Esophagus (tissue), 2 donors: ENCODE results near the gene NUMA1. TPM values are rescaled to one million over a fixed set of nuclear protein-coding genes. Genes with fewer than 3 reads are reported as not detected.

Experiments
- H3K27ac ChIP-seq, 2 donors: one replicate each; pipeline ENCODE4 v1.5.1; 2013; ENCODE audit warnings: low read depth in 2 of 2, mild to moderate bottlenecking in 2 of 2, inconsistent platforms in 1 of 2, low read length in 1 of 2, moderate library complexity in 1 of 2
- H3K27me3 ChIP-seq, 2 donors: one replicate each; pipeline ENCODE4 v1.6.1; 2013; ENCODE audit warnings: low read length in 2 of 2, control low read depth in 1 of 2, mild to moderate bottlenecking in 1 of 2; ENCODE audit not compliant: insufficient read depth in 2 of 2, control insufficient read depth in 1 of 2
- H3K36me3 ChIP-seq, 2 donors: one replicate each; pipeline ENCODE4 v1.6.1; 2013; ENCODE audit warnings: low read length in 1 of 2; ENCODE audit not compliant: control insufficient read depth in 2 of 2, insufficient read depth in 2 of 2
- H3K4me1 ChIP-seq, 2 donors: one replicate each; pipeline ENCODE4 v1.6.1; 2013; ENCODE audit warnings: low read length in 1 of 2; ENCODE audit not compliant: control insufficient read depth in 2 of 2, insufficient read depth in 2 of 2
- H3K4me3 ChIP-seq, 2 donors: one replicate each; pipeline ENCODE4 v1.5.1; 2013; ENCODE audit warnings: low read length in 2 of 2, mild to moderate bottlenecking in 2 of 2, low read depth in 1 of 2, moderate library complexity in 1 of 2
- H3K9me3 ChIP-seq, 2 donors: one replicate each; pipeline ENCODE4 v1.6.1; 2013; ENCODE audit warnings: mild to moderate bottlenecking in 2 of 2, low read depth in 1 of 2, low read length in 1 of 2, moderate library complexity in 1 of 2; ENCODE audit not compliant: control insufficient read depth in 2 of 2, insufficient read depth in 1 of 2
- WGBS, 2 donors: extraction: QIAGEN DNeasy Blood & Tissue Kit; methylation state at CpG; one replicate each; pipeline ENCODE4 v1.1.7; 2013; 5-methylcytosine and 5-hydroxymethylcytosine counted together
- polyA plus RNA-seq, 2 donors: library from polyadenylated mRNA; stranded (reverse); fragments of 200-250 nt; gene quantifications; one replicate each; pipeline ENCODE4 v1.2.3, GENCODE V29; 2013
- donor health status: healthy with polysubstance abuse.
- donor health status: Bipolar disorder and iron deficiency.

The NUMA1 gene
- polyA plus RNA-seq, 2 donors: 108 to 205 TPM

- H3K9me3 ChIP-seq: no peaks in the 10 kb centered on the region
- H3K27ac ChIP-seq: no peak overlapping the region
- H3K27me3 ChIP-seq: no peaks in the 10 kb centered on the region
- peaks cover 0 to 4% of the 10 kb centered on the region in 2 donors for H3K36me3 ChIP-seq
- H3K4me3 ChIP-seq: no peak overlapping the region
- 88 to 89% methylated on average over 3 of the region's 3 CpGs for WGBS, 2 donors
- no peaks in the 10 kb centered on the region for H3K4me1 ChIP-seq
Observed at GRCh38 chr11:71991494-71991893, 88.8 kb downstream of the NUMA1 start.

- H3K4me3 ChIP-seq: no peak overlapping the region
- no peak overlapping the region for H3K27ac ChIP-seq
- WGBS, 2 donors: 62% methylated on average over 3 of the region's 3 CpGs
- H3K9me3 ChIP-seq: no peaks in the 10 kb centered on the region
- H3K4me1 ChIP-seq: no peaks in the 10 kb centered on the region
- no peaks in the 10 kb centered on the region for H3K27me3 ChIP-seq
- peaks cover 0 to 4% of the 10 kb centered on the region in 2 donors for H3K36me3 ChIP-seq
Observed at GRCh38 chr11:71990701-71991100, 89.6 kb downstream of the NUMA1 start.

- Histone ChIP-seq H3K36me3 (peaks cover 0 to 6% of the 10 kb centered on the region in 2 donors), H3K27me3 (no peaks in the 10 kb centered on the region), H3K27ac (peak overlapping the region in 1 of 2 donors; percentile 15), H3K4me3 (no peak overlapping the region), H3K4me1 (no peaks in the 10 kb centered on the region), H3K9me3 (no peaks in the 10 kb centered on the region)
- 37 to 50% methylated on average over 3 of the region's 3 CpGs for whole genome bisulfite sequencing, 2 donors
Observed at GRCh38 chr11:71988050-71988449, 92.3 kb downstream of the NUMA1 start.

GRCh38 chr11:71987521-71987920 lies 92.8 kb downstream of the NUMA1 start:
- Histone ChIP-seq H3K4me3 (no peak overlapping the region), H3K9me3 (no peaks in the 10 kb centered on the region), H3K4me1 (no peaks in the 10 kb centered on the region), H3K36me3 (peaks cover 0 to 6% of the 10 kb centered on the region in 2 donors), H3K27ac (no peak overlapping the region), H3K27me3 (no peaks in the 10 kb centered on the region)
- WGBS, 2 donors: 23 to 35% methylated on average over 2 of the region's 2 CpGs

GRCh38 chr11:71986131-71986530 lies 94.2 kb downstream of the NUMA1 start:
- Histone ChIP-seq H3K27ac (peak overlapping the region in 1 of 2 donors; percentile 29), H3K4me3 (no peak overlapping the region), H3K4me1 (no peaks in the 10 kb centered on the region), H3K36me3 (peaks cover 0 to 8% of the 10 kb centered on the region in 2 donors), H3K27me3 (no peaks in the 10 kb centered on the region), H3K9me3 (no peaks in the 10 kb centered on the region)
- WGBS, 2 donors: 81 to 92% methylated on average over 2 of the region's 2 CpGs

- Histone ChIP-seq H3K4me1 (peaks cover 0 to 2% of the 10 kb centered on the region in 2 donors), H3K36me3 (peaks cover 0 to 8% of the 10 kb centered on the region in 2 donors)
- WGBS, 2 donors: 83 to 85% methylated on average over 3 of the region's 3 CpGs
Observed at GRCh38 chr11:71979602-71980001, 100.7 kb downstream of the NUMA1 start.

GRCh38 chr11:71979094-71979493 lies 101.2 kb downstream of the NUMA1 start:
- Histone ChIP-seq H3K9me3 (no peaks in the 10 kb centered on the region), H3K36me3 (peaks cover 0 to 8% of the 10 kb centered on the region in 2 donors), H3K27me3 (no peaks in the 10 kb centered on the region), H3K4me1 (peaks cover 0 to 2% of the 10 kb centered on the region in 2 donors), H3K27ac (no peak overlapping the region), H3K4me3 (no peak overlapping the region)
- WGBS, 2 donors: 92 to 97% methylated on average over 4 of the region's 4 CpGs

More at GRCh38 chr11:71979602-71980001, 100.7 kb downstream of the NUMA1 start:
- H3K27me3 ChIP-seq: no peaks in the 10 kb centered on the region
- no peaks in the 10 kb centered on the region for H3K9me3 ChIP-seq
- H3K27ac ChIP-seq: no peak overlapping the region
- H3K4me3 ChIP-seq: no peak overlapping the region

GRCh38 chr11:71977743-71978418 lies 102.5 kb downstream of the NUMA1 start:
- Histone ChIP-seq H3K9me3 (no peaks in the 10 kb centered on the region), H3K27ac (no peak overlapping the region), H3K36me3 (peaks cover 0 to 2% of the 10 kb centered on the region in 2 donors), H3K4me1 (peaks cover 0 to 2% of the 10 kb centered on the region in 2 donors), H3K27me3 (no peaks in the 10 kb centered on the region), H3K4me3 (no peak overlapping the region)
- 41 to 47% methylated on average over 7 of the region's 7 CpGs for WGBS, 2 donors

- 67 to 82% methylated on average over 1 of the region's 1 CpG for WGBS, 2 donors
- H3K27me3 ChIP-seq: no peaks in the 10 kb centered on the region
- peaks cover 2% of the 10 kb centered on the region in 2 donors for H3K36me3 ChIP-seq
- peaks cover 0 to 2% of the 10 kb centered on the region in 2 donors for H3K4me1 ChIP-seq
- H3K9me3 ChIP-seq: no peaks in the 10 kb centered on the region
- no peak overlapping the region for H3K4me3 ChIP-seq
- no peak overlapping the region for H3K27ac ChIP-seq
Observed at GRCh38 chr11:71977090-71977489, 103.3 kb downstream of the NUMA1 start.

- Histone ChIP-seq H3K27me3 (no peaks in the 10 kb centered on the region), H3K4me1 (peaks cover 0 to 2% of the 10 kb centered on the region in 2 donors), H3K27ac (no peak overlapping the region), H3K4me3 (no peak overlapping the region), H3K9me3 (no peaks in the 10 kb centered on the region), H3K36me3 (peaks cover 0 to 2% of the 10 kb centered on the region in 2 donors)
- WGBS, 2 donors: 93 to 96% methylated on average over 5 of the region's 5 CpGs
Observed at GRCh38 chr11:71976551-71976950, 103.8 kb downstream of the NUMA1 start.
